CD4-positive, alpha-beta T cell (primary cell): Measurements from ENCODE around the gene HKDC1. TPM values are rescaled to one million over a fixed set of nuclear protein-coding genes. Genes with fewer than 3 reads are reported as not detected.

ENCODE experiments used
- ATAC-seq: fragments of 200-7000 bp; cut with Tn5 transposase; one replicate; pipeline ENCODE4 v1.10.0; 2022; ENCODE audit warnings: mild to moderate bottlenecking; ENCODE audit not compliant: poor library complexity
- CTCF ChIA-PET: fragments of 350-600 bp; sonication (Branson Sonifier 250); formaldehyde crosslinking; loops from one replicate; lab custom pipeline; 2021; ENCODE audit warnings: antibody characterized with exemption, inconsistent platforms; lab: Charles Lee
- POLR2A ChIA-PET: fragments of 350-600 bp; sonication (Branson Sonifier 250); formaldehyde crosslinking; loops from one replicate; lab custom pipeline; 2021; ENCODE audit warnings: antibody characterized with exemption, inconsistent platforms; lab: Charles Lee
- DNase-seq, 14 experiments: peaks; one replicate each; pipeline ENCODE4 v3.0.0-alpha.2; 2013 to 2020; ENCODE audit warnings: mixed read lengths in 2 of 14
- H3K27ac ChIP-seq, 2 donors: one replicate each; pipeline versions ENCODE4 v1.5.1 to v1.7.0; 2013; ENCODE audit warnings: low read length in 2 of 2, low read depth in 1 of 2, mild to moderate bottlenecking in 1 of 2
- H3K27me3 ChIP-seq, 2 experiments: 1 replicate in 1 of 2; 2 replicates in 1 of 2; pipeline versions ENCODE4 v1.6.1 to v1.7.0; 2013; ENCODE audit warnings: low read length in 2 of 2, control low read depth in 1 of 2, mild to moderate bottlenecking in 1 of 2, moderate library complexity in 1 of 2; ENCODE audit not compliant: insufficient read depth in 2 of 2, control insufficient read depth in 1 of 2
- H3K36me3 ChIP-seq: one replicate; pipeline ENCODE4 v1.6.1; 2013; ENCODE audit warnings: low read length, control low read depth; ENCODE audit not compliant: insufficient read depth
- H3K4me1 ChIP-seq: one replicate; pipeline ENCODE4 v1.6.1; 2013; ENCODE audit warnings: low read length, control low read depth; ENCODE audit not compliant: insufficient read depth
- H3K4me3 ChIP-seq: one replicate; pipeline ENCODE4 v1.5.1; 2013; ENCODE audit warnings: mild to moderate bottlenecking, low read length, moderate library complexity
- H3K9me3 ChIP-seq, 2 experiments: 1 replicate in 1 of 2; 2 replicates in 1 of 2; pipeline versions ENCODE4 v1.6.1 to v1.7.0; 2013; ENCODE audit warnings: low read length in 2 of 2, mild to moderate bottlenecking in 2 of 2, control low read depth in 1 of 2, moderate library complexity in 1 of 2; ENCODE audit not compliant: control insufficient read depth in 1 of 2, insufficient read depth in 1 of 2
- H3K27ac Mint-ChIP-seq: one replicate; pipeline ENCODE4 v1.8.0; 2020; ENCODE audit warnings: mixed read lengths
- H3K27me3 Mint-ChIP-seq: one replicate; pipeline ENCODE4 v1.8.0; 2021; ENCODE audit warnings: mixed read lengths
- H3K36me3 Mint-ChIP-seq: one replicate; pipeline ENCODE4 v1.8.0; 2021; ENCODE audit warnings: low read depth, mixed read lengths
- H3K4me1 Mint-ChIP-seq: one replicate; pipeline ENCODE4 v1.8.0; 2021; ENCODE audit warnings: low read depth, mixed read lengths
- H3K4me3 Mint-ChIP-seq: one replicate; pipeline ENCODE4 v1.8.0; 2020; ENCODE audit warnings: mild to moderate bottlenecking, mixed read lengths
- H3K9me3 Mint-ChIP-seq: one replicate; pipeline ENCODE4 v1.8.0; 2020; ENCODE audit warnings: mixed read lengths
- intact Hi-C, 2 experiments: fragments of 100-400 bp; cut with DNase I in 1 of 2; cut with micrococcal nuclease in 1 of 2; formaldehyde crosslinking; loops; one replicate each; pipeline versions ENCODE4 v1.15.1 to v1.9.0; 2023 to 2025; cut with DNase I, micrococcal nuclease
- total RNA-seq, 174 experiments: library from RNA in 2 of 174; stranded (reverse) in 2 of 174; gene quantifications; one replicate each; pipeline ENCODE4 v1.2.3 and lab custom pipeline; 2021 to 2026
- TF ChIP-seq, protein P1 (sequence below): fragments of 200-600 bp; IDR thresholded peaks from one replicate; pipeline ENCODE4 v1.8.0; 2022; ENCODE audit warnings: antibody characterized with exemption, mild to moderate bottlenecking

HKDC1 gene
- total RNA-seq, 2 experiments from 2014 or later: 3.1 to 4.5 TPM

DNA sequence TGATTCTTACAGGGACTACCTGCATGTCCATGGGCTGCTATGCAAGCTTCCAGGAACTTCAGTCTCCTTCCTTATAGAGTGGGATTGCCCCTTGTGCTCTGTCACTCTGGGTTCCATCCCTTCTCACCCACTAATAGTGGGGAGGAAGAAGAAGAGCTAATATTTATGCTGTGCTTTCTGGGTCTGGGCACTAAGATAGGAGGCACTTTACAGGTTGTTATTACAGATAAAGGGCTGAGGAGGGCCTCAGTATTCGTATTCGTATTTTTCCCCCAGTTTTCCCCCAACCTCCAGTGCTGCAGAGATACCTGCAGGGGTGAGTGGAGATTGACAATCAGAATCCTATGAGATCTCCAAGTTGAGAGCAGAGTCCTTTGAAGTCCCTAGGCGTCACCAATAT is 72.3 kb downstream of the HKDC1 start:
- H3K36me3 Mint-ChIP-seq: no peaks in the 10 kb centered on the region
- intact Hi-C loops: no loop called here
- no peak overlapping the region for H3K27ac ChIP-seq
- DNase-seq: no peak
- no peaks in the 10 kb centered on the region for H3K9me3 Mint-ChIP-seq
- H3K4me1 Mint-ChIP-seq: no peaks in the 10 kb centered on the region
- ChIA-PET CTCF (no interaction called here), POLR2A (no interaction called here)
- H3K4me3 Mint-ChIP-seq: no peak overlapping the region
- no peaks in the 10 kb centered on the region for H3K9me3 ChIP-seq
- no peaks in the 10 kb centered on the region for H3K27me3 Mint-ChIP-seq
- no peak overlapping the region for H3K4me3 ChIP-seq
- TF ChIP-seq, protein P1, sequence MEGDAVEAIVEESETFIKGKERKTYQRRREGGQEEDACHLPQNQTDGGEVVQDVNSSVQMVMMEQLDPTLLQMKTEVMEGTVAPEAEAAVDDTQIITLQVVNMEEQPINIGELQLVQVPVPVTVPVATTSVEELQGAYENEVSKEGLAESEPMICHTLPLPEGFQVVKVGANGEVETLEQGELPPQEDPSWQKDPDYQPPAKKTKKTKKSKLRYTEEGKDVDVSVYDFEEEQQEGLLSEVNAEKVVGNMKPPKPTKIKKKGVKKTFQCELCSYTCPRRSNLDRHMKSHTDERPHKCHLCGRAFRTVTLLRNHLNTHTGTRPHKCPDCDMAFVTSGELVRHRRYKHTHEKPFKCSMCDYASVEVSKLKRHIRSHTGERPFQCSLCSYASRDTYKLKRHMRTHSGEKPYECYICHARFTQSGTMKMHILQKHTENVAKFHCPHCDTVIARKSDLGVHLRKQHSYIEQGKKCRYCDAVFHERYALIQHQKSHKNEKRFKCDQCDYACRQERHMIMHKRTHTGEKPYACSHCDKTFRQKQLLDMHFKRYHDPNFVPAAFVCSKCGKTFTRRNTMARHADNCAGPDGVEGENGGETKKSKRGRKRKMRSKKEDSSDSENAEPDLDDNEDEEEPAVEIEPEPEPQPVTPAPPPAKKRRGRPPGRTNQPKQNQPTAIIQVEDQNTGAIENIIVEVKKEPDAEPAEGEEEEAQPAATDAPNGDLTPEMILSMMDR: no peak
- no peak overlapping the region for H3K27ac Mint-ChIP-seq
- peaks cover 0 to 2% of the 10 kb centered on the region in 2 experiments for H3K27me3 ChIP-seq
- H3K4me1 ChIP-seq: no peaks in the 10 kb centered on the region
- no peak for ATAC-seq
- no peaks in the 10 kb centered on the region for H3K36me3 ChIP-seq

- POLR2A ChIA-PET: no interaction called here
- no peaks in the 10 kb centered on the region for H3K27me3 Mint-ChIP-seq
- Histone ChIP-seq H3K4me3 (no peak overlapping the region), H3K27me3 (peaks cover 0 to 2% of the 10 kb centered on the region in 2 experiments), H3K4me1 (no peaks in the 10 kb centered on the region), H3K36me3 (no peaks in the 10 kb centered on the region), H3K9me3 (no peaks in the 10 kb centered on the region), H3K27ac (no peak overlapping the region)
- H3K4me1 Mint-ChIP-seq: no peaks in the 10 kb centered on the region
- CTCF ChIA-PET: no interaction called here
- TF ChIP-seq, protein P1: no peak
- no peak for DNase-seq
- no peak overlapping the region for H3K4me3 Mint-ChIP-seq
- ATAC-seq: no peak
- intact Hi-C loops: no loop called here
- H3K27ac Mint-ChIP-seq: no peak overlapping the region
- H3K9me3 Mint-ChIP-seq: no peaks in the 10 kb centered on the region
- H3K36me3 Mint-ChIP-seq: no peaks in the 10 kb centered on the region
Measured at GRCh38 chr10:69295027-69295636, 75.0 kb downstream of the HKDC1 start.

GRCh38 chr10:69303632-69304051 is 83.5 kb downstream of the HKDC1 start:
- Histone ChIP-seq H3K27ac (no peak overlapping the region), H3K36me3 (no peaks in the 10 kb centered on the region), H3K9me3 (no peaks in the 10 kb centered on the region), H3K4me3 (no peak overlapping the region), H3K4me1 (no peaks in the 10 kb centered on the region), H3K27me3 (no peaks in the 10 kb centered on the region)
- ATAC-seq: no peak
- intact Hi-C loops: loop anchor here in 1 of 2 experiments (5.0 kb wide), 1 partner anchor 61 kb away; no protein-coding TSS in a partner anchor
- Mint-ChIP-seq H3K36me3 (no peaks in the 10 kb centered on the region), H3K4me1 (no peaks in the 10 kb centered on the region), H3K9me3 (no peaks in the 10 kb centered on the region), H3K27ac (no peak overlapping the region), H3K4me3 (no peak overlapping the region), H3K27me3 (no peaks in the 10 kb centered on the region)
- ChIA-PET POLR2A (no interaction called here), CTCF (interaction anchor here (0.6 kb wide), 1 partner anchor 986 kb away, joined by 3 read pairs; no protein-coding TSS in a partner anchor)
- TF ChIP-seq, protein P1: no peak
- no peak for DNase-seq
